GM18502 (cell line): ENCODE measurements around the gene IFNA13.

ENCODE experiments used
- ATAC-seq: cut with Tn5 transposase; IDR thresholded peaks from one replicate; pipeline ENCODE4 v1.9.1; 2021; ENCODE audit warnings: mild to moderate bottlenecking; ENCODE audit not compliant: unreplicated experiment, poor library complexity

Gene IFNA13

DNA sequence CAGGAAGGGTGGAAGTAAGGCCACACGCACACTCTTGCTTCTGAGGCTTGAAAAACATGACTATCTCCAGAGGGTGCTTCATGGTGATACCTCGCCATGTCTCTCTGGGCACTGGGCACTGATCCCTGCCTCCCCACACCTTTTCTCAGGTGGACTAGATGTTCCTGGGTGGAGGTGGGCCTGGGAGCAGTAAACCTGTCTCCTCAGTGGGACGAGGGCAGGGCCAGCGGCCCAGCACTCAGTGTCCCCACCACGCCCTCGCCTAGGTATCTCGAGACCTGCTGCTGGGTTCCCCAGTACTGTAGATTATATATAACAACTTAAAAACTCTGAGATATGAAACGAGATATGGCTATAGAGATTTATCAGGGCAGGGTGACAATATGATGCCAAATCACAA, 5.6 kb downstream of the IFNA13 start:
- ATAC-seq, result no peak

DNA sequence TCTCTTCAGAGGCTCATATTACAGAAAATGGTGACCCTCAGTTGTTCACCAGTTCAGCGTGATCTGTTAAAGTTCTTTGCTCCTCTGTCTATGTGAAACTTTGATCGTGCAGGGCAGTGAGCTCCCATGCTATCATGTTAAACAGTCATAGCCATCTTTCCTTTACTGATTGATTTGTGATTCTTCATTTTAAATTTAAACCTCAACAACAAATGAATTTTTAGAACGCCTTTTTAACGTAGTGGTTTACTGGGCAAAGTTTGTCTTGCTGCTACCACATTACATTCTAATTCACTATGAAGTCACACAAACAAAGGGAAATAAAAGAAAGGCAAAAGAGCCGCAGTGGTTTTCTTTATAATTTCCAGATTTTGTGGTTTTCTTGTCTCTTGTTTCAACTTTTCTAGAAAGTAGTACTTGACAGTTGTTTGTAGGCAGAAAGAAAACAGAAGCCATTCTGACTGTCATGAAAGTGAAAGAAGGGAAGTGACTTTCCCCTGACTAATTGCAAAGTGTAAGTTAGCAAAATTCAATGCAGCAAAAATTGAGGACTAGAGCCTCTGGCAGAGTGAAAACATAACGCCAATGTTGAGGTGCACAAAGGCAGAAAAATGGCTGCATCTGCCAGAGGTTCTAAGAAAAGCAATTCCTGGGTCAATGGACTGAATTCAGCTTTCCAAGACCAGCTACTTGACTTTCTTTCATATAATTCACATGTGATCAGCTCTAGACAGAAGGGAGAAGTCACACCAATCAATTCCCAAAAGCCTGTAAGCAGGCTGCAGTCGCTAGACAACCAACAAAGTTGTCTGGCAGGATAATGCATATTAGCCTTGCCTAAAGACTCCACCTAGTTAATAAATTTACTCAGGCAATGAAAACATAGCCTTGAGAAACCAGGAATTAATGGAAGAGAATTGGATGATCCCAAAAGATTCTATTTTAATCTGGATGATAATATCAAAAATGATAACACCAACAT, 10.1 kb downstream of the IFNA13 start:
- peak; percentile 94 for ATAC-seq

DNA sequence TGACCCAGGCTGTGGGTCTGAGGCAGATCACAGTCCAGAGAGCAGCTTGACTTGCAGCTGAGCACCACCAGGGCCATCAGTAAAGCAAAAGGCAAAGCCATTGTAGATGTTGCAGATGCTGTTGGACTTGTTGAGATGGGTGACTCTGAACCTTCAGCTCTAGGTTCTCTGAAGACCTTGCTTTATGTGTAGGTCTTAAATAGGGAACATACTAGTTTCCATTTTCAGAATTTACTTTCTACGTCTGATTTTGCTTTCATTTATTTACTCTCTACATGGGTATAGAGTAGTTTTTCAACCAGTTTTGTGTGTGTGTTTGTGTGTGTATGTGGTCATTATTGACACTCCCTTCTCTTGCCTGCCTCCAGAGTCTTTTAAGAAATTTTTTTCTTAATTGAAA, 17.1 kb downstream of the IFNA13 start, which contains the start of gene IFNA6:
TSS of gene IFNA6 (minus strand) at position 101 of the 400 bp plus-strand sequence. CDS start at position 101, 0 bp downstream.
- no peak for ATAC-seq

DNA sequence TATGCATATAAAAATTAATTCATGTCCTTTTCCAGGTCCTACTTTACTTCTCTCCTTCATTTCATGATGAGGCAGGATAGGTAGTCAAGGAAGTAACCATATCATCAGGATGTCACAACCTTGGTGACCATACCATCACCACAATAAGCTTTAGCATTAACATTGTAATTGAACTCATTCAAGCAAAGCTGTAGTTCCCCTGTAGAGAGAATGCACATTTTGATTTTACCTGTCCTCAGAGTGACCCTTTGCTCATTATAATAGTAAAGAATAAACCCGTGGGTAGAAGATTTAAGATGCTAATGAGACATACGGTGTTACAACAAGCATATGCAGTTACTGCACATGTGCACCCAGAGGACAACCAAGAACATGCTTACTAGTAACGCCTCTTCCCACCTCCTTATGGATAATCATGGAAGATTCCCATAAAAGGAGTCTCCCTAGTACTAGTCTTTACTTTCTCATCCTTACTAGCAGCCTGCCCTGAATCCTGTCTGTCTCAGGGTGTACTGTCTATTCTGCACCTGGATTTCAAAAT, 19.4 kb downstream of the IFNA13 start:
- ATAC-seq, result no peak

DNA sequence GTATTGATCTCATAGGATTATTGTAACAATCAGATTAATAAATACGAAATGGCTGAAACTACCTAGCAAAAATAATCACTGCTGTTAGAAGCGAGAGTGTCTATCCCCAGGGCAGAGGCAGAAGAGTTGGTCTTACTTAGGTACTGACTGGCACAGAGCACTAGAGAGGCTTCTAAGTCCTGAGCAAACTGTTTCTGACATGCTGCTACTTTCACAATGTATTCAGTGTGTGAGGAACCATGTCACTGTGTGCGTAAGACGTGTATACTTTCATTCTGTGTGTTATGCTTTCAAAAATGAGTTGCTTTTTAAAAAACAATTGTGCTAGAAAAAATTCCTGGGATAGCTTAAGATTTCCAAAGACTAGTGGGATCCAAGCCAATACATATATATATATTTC, 27.1 kb downstream of the IFNA13 start:
- no peak for ATAC-seq

DNA sequence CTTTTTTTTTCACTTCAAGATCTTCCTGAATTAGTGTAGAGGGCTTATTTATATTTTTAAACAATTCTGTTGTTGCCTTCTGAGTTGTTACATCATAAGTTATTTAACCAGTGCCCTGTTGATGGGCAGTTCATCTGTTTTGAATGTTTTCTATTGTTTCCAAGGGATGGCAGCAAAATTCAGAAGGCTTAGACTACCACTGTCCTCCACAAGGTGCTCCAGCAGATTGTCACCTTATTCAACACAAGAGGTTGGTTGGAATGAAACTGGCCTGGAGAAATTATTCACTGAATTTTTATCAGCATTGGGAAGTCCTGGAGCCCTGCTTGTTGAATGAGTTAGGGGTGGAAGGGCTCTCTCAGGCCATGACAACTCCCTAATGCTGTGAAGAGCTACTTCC, 31.4 kb downstream of the IFNA13 start:
- no peak for ATAC-seq

DNA sequence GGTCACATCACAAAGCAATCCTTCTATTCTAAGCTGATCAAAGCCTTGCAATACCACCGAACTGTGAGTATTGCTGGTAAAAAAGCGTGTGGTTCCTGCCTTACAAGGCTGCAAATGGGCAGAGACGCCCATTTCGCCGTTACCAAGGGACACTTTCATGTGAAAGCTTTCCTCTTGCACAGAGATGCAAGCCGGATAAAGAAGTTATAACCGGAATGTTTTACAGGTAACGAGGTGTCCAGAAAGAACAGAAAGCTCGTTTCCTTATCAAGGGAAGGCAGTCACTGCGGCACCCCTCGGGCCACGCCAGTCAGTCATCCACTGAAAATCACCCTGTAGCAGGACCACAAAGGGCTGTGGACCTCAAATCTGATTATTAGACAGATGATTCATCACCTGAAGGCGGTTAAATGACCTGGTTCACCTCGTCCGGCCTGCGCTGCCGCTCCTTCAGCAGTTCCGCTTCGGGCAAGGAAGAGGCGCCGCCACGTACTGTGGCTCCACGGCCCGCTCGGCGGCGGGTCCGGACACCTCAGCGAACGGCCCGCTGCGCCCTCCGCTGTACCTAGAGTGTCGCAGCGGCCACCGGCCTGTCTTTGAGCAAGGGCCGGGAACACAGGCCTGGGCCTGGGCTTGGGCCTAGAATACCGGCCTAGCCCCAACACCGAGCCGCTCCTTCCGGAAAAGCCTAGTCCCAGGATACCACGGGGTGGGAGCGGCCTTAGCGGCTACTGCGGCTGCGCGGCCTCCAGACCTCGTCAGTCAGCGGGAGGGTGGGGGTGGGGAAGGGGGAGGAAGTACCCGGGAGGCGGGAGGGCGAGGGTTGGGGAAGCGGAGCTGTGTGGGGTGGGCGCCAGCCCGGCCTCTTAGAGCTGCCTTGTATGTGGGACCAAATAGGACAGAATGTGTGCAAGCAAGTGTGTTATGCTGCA, 32.9 kb downstream of the IFNA13 start, which contains the start of gene KLHL9:
TSS of gene KLHL9 (minus strand) at position 704 of the 932 bp plus-strand sequence. CDS start at position 159, 545 bp downstream.
- peak; percentile 88 for ATAC-seq

DNA sequence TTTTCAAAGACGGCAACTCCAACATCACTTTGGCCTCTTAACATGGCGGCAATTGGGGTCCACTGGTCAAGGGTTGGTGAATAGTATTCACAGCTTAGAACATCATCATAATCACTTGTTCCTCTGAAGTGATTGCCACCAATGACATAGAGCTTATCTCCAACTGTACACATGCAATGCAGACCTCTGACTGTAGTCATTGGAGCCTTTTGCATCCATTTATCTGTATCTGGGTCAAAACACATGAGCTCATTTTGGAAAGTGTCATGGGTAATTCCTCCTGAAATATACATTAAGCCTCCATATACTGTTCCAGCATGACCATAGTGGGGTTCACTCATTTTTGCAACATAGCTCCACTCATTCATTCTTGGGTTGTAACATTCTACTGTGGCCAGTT, 34.6 kb downstream of the IFNA13 start:
- no peak for ATAC-seq

DNA sequence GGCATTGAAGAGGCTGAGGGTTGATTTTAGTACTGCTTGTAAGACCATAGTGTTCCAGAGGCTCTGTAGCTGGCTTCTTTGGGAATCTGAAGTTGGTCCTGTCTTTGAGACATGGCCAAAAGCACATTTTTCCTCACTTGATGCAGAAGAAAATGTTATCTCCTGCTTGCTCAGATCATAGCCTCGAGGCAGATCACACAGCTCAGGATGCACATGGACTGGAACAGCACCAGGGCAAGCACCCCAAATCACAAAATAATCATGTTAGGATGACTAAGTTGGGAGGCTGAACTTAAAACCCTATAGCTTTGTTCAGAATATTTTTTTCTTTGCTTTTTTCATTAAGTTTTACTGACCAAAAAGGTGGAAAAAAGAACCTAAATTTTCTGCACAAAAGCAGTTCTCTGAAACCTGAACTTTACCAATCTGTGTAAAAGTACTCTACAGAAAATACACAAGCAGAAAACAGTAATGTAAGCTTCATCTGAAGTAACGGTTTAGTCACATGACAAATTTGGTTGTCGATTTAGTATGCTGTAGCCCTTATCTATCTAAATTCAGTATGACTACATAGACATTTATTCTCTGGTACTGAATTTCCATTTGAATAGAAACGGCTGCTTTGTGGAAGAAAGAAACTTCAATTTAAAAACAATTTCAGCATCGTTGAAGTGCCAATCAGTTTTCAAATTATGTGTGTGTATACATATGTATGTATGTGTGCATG, 36.0 kb downstream of the IFNA13 start:
- no peak for ATAC-seq

DNA sequence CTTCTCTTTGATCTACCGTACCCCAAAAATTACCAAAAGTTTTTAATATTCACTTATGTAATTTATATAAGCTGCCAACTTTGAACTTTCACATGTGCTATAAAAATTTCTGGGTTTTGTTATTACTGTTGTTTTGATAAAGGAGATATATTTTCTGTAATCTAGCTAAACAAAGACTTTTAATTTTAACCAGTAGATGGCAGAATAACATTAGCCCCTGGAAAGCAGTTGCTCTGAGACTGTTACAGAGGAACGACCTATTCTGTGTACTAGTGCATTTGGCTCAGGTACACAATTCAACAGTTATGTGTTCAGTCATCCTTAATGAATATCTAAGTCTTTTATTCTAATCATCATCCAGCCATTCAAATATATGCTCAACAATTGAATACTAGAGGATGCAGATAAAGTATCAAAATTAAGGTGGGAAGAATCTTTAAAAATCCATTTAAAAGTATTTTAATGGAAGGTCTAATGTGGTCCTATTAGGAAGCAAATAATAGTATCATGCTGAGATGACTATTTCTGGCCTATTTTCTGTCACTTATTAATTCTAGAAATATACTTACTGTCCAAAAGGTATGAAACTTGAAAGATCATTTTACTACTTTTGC, 41.2 kb downstream of the IFNA13 start:
- ATAC-seq, result peak; percentile 87

DNA sequence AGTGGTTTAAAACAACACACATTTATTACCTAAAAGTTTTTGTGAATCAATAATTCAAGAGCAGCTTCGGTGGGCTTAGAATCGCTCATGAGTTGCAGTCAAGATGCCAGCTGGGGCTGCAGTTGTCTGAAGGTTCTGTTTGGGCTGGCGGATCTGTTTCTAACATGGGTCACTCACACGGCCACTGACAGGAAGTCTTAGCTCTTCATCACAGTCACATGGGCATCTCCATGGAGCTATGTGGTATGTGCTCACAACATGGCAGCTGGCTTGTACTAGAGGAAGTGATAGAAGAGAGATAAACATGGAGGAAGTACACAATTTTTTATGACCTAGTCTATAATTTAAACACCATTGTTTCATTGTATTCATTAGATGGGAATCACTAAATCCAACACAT, 43.8 kb downstream of the IFNA13 start:
- ATAC-seq, result no peak

DNA sequence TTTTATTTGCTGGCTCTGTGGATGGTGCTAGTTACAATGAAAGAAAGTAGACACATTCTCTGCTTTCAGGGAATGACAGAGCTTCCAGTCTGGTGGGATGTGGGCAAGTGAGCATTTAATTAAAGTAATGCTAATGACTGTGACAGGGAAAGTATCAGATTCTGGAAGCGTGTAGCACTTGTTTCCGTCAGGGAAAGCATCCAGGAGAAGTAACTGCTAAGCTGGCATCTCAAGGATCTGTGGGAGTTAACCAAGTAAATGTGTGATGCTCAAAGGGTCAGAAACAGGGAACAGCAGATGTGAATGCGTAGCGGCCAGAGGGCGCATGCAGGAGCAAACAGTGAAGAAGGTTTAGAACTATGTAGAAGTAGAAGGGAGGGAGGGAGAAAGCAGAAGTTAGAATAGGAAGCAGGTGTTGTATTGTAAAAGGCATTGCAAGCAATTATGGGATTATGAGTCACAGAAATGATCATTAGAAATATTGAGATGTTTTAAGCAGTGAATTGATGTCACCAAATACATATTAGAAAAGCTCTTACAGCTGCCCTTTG, 44.9 kb downstream of the IFNA13 start:
- ATAC-seq, result no peak

DNA sequence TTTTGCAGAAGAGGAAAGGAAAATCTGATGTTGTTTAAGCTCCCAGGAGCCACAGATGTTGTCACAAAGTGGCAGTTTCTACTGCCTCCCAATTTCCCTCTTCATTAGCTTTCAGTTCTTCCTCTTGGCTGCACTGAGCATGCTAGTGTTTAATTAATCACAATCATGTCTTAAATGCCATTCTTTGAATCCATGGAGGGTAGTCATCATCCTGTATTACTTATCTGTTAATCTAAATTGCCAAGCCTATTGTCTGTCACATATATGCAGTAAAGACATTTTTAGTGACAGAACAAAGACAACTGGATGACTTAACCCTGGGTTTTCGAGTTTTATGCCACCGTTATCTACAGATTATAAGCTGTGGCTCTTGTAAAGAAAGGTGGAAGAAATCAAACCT, 47.4 kb downstream of the IFNA13 start:
- no peak for ATAC-seq

DNA sequence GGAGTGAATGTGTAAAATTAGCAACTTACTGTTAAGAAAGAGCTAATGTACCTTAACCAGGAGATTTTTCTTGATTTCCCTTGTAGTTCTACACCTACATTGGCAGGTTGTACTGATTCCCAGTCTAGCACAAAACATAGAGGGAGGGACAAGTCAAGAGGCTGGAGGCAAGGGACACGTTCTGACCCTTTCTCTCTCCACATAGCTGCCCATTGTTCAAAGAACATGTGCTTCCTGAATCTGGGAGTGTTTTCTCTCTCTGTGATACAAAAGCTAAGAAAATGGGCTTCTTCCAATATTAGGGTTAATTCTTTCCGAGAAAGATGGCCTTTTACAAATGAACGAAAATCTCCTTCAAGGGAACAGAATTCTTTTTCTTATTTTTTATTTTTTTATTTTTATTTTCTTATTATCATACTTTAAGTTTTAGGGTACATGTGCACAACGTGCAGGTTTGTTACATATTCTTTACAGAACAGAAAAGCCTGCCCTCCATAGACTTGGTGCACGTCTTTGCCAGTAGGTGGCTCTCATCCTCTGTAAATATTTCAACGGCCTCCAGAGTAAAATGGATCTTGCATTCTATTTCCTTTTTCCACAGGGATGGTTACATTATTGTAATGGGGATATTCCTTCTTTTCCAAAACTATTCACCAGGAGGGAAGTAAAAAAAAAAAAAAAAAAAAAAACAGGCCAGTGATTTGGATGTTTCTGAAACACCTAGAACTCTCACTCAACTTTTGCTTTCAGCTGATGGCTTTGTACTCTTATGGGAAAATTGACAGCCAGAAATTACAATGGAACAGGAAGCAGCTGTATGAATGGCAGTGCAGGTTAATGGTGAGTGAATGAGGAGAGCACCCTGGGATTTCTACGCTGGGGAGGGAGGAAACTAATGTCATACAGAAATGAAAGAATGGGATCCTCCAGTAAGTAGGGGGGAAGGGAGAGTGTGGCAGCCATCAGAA, 49.6 kb downstream of the IFNA13 start:
- ATAC-seq, result peak; percentile 79
